ENCODE measurements around the gene TNNI3K.

- TF ChIP-seq, protein P1, sequence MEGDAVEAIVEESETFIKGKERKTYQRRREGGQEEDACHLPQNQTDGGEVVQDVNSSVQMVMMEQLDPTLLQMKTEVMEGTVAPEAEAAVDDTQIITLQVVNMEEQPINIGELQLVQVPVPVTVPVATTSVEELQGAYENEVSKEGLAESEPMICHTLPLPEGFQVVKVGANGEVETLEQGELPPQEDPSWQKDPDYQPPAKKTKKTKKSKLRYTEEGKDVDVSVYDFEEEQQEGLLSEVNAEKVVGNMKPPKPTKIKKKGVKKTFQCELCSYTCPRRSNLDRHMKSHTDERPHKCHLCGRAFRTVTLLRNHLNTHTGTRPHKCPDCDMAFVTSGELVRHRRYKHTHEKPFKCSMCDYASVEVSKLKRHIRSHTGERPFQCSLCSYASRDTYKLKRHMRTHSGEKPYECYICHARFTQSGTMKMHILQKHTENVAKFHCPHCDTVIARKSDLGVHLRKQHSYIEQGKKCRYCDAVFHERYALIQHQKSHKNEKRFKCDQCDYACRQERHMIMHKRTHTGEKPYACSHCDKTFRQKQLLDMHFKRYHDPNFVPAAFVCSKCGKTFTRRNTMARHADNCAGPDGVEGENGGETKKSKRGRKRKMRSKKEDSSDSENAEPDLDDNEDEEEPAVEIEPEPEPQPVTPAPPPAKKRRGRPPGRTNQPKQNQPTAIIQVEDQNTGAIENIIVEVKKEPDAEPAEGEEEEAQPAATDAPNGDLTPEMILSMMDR (IDR thresholded peaks at IDR 0.05; ENCODE audit: poor library complexity, severe bottlenecking) = no peak
- no peak for TF ChIP-seq MXI1 (conservative IDR thresholded peaks at IDR 0.05; ENCODE audit: poor library complexity, severe bottlenecking)
- no peak for TF ChIP-seq EZH2 (IDR thresholded peaks at IDR 0.05; ENCODE audit: borderline replicate concordance, insufficient read depth, low read length, poor library complexity, severe bottlenecking)
- TF ChIP-seq EP300 (conservative IDR thresholded peaks at IDR 0.05; ENCODE audit: poor library complexity, severe bottlenecking) = no peak
- TF ChIP-seq POLR2AphosphoS5 (IDR thresholded peaks at IDR 0.05) = no peak
- TF ChIP-seq, protein P2, sequence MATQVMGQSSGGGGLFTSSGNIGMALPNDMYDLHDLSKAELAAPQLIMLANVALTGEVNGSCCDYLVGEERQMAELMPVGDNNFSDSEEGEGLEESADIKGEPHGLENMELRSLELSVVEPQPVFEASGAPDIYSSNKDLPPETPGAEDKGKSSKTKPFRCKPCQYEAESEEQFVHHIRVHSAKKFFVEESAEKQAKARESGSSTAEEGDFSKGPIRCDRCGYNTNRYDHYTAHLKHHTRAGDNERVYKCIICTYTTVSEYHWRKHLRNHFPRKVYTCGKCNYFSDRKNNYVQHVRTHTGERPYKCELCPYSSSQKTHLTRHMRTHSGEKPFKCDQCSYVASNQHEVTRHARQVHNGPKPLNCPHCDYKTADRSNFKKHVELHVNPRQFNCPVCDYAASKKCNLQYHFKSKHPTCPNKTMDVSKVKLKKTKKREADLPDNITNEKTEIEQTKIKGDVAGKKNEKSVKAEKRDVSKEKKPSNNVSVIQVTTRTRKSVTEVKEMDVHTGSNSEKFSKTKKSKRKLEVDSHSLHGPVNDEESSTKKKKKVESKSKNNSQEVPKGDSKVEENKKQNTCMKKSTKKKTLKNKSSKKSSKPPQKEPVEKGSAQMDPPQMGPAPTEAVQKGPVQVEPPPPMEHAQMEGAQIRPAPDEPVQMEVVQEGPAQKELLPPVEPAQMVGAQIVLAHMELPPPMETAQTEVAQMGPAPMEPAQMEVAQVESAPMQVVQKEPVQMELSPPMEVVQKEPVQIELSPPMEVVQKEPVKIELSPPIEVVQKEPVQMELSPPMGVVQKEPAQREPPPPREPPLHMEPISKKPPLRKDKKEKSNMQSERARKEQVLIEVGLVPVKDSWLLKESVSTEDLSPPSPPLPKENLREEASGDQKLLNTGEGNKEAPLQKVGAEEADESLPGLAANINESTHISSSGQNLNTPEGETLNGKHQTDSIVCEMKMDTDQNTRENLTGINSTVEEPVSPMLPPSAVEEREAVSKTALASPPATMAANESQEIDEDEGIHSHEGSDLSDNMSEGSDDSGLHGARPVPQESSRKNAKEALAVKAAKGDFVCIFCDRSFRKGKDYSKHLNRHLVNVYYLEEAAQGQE (IDR thresholded peaks at IDR 0.05; ENCODE audit: borderline replicate concordance) = no peak
- TF ChIP-seq RAD21 (conservative IDR thresholded peaks at IDR 0.05) = no peak
- TF ChIP-seq SMC3 (conservative IDR thresholded peaks at IDR 0.05; ENCODE audit: poor library complexity) = no peak
These were observed 161.7 kb downstream of the TNNI3K start for GRCh38 chr1:74396933-74397332.

All from neural cell (in vitro differentiated cells).